ENCODE measurements around the gene TSPAN18. TPM values are rescaled to one million over a fixed set of nuclear protein-coding genes. Genes with fewer than 3 reads are reported as not detected.

TSPAN18 gene
- total and polyA plus RNA-seq, 2 of the 8 experiments (the other 6 are each of a cell fraction or from before 2014, with no cell fraction given) = 5.2 to 10.2 TPM

GRCh38 chr11:44941259-44942021 is 214.7 kb downstream of the TSPAN18 start (continued):
- no peak for TF ChIP-seq CHD7 (IDR thresholded peaks at IDR 0.05; ENCODE audit: insufficient replicate concordance, low read length)
